NCI-H510A (cell line): ENCODE results near the gene FAM8A1.
A peak's percentile ranks its signal among the peaks of the same experiment; 100 is the strongest.

Source experiments
- DNase-seq: peaks from one replicate; lab custom pipeline; 2025; lab: John Stamatoyannopoulos, UW

FAM8A1 gene

GRCh38 chr6:17602888-17603287 is 2.8 kb downstream of the FAM8A1 start:
- no peak for DNase-seq

GRCh38 chr6:17606606-17607005 is 6.5 kb downstream of the FAM8A1 start:
- DNase-seq: no peak

GRCh38 chr6:17610835-17611234 is 10.7 kb downstream of the FAM8A1 start:
- DNase-seq: no peak

- DNase-seq: no peak
Measured at GRCh38 chr6:17612048-17612447, 11.9 kb downstream of the FAM8A1 start.

GRCh38 chr6:17615794-17616193 is 15.7 kb downstream of the FAM8A1 start:
- no peak for DNase-seq

- no peak for DNase-seq
Measured at GRCh38 chr6:17621003-17621402, 20.9 kb downstream of the FAM8A1 start.

GRCh38 chr6:17622144-17622543 is 22.0 kb downstream of the FAM8A1 start:
- no peak for DNase-seq

GRCh38 chr6:17624396-17624795 is 24.3 kb downstream of the FAM8A1 start:
- no peak for DNase-seq

GRCh38 chr6:17628873-17629272 is 28.8 kb downstream of the FAM8A1 start:
- DNase-seq: no peak

GRCh38 chr6:17629824-17630510 is 29.9 kb downstream of the FAM8A1 start:
- DNase-seq: no peak

- DNase-seq: peak; percentile 4
Measured at GRCh38 chr6:17630511-17631073, 30.5 kb downstream of the FAM8A1 start.

- DNase-seq: no peak
Measured at GRCh38 chr6:17632934-17633333, 32.8 kb downstream of the FAM8A1 start.

- no peak for DNase-seq
Measured at GRCh38 chr6:17633465-17634188, 33.5 kb downstream of the FAM8A1 start.

- no peak for DNase-seq
Measured at GRCh38 chr6:17635568-17635967, 35.5 kb downstream of the FAM8A1 start.

- no peak for DNase-seq
Measured at GRCh38 chr6:17638212-17638715, 38.2 kb downstream of the FAM8A1 start.

- no peak for DNase-seq
Measured at GRCh38 chr6:17640477-17640917, 40.4 kb downstream of the FAM8A1 start.

GRCh38 chr6:17648745-17649144 is 48.6 kb downstream of the FAM8A1 start:
- no peak for DNase-seq

- DNase-seq: no peak
Measured at GRCh38 chr6:17650656-17651309, 50.7 kb downstream of the FAM8A1 start.

- no peak for DNase-seq
Measured at GRCh38 chr6:17653198-17653882, 53.2 kb downstream of the FAM8A1 start.

GRCh38 chr6:17656092-17656491 is 56.0 kb downstream of the FAM8A1 start:
- DNase-seq: no peak

GRCh38 chr6:17656644-17657043 is 56.5 kb downstream of the FAM8A1 start:
- no peak for DNase-seq
